ENCODE measurements around the gene NAA60.
A peak's percentile ranks its signal among the peaks of the same experiment; 100 is the strongest.

NAA60 gene

DNA sequence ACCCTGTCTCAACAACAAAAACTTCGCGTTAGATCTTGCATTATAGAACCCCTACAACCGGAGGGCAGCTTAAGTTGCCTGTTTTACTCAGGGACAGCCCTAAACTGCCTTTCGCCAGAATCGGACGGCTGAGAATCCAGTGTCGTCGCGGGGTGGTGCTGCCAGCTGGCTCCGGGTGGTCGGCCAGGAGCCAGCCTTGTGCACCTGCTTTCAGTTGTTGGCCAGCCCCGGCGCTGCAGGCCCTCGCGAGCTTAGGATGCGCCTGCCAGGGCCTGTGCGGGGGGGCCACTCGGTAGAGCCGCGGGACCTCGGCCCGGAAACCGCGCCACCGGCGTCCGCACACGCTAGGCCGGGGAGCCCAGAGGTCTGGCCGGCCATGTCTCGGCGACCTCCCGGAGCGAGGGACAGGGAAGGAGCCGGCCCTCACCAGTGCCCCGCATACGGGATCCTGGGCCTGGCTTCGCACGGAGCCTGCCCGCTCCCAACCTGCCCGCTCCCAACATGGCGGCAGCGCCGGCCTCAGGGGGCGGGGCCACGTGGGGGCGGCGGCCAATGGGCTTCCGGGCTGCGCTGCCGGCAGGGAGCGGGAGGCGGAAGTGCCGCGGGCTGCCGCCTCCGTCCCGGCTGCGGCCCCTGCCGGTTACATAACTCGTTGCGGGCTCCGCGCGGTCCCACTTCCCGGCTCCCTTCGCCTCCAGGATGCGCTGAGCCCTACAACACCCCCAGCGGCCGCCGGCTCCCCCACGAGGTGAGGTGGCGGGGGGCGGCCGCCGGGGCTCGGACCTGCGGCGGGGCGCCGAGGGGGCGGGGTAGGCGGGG, 14.2 kb downstream of the NAA60 start:
- peak overlapping the region; percentile 62 for H3K4me3 ChIP-seq
- no peaks in the 10 kb centered on the region for H3K27me3 ChIP-seq (ENCODE audit: low read depth)
- peak; percentile 85 to 92 for DNase-seq (ENCODE audit: low spot score in 2 of 2)
- in situ Hi-C loops (cut with MboI; ENCODE audit: low sequenced_read_pairs), result no loop called here
- no peaks in the 10 kb centered on the region for H3K9me3 ChIP-seq
- no peaks in the 10 kb centered on the region; the same call in none of the 2 replicates for H3K36me3 ChIP-seq (replicated peaks)
- H3K4me1 ChIP-seq, result peaks cover 20% of the 10 kb centered on the region

DNA sequence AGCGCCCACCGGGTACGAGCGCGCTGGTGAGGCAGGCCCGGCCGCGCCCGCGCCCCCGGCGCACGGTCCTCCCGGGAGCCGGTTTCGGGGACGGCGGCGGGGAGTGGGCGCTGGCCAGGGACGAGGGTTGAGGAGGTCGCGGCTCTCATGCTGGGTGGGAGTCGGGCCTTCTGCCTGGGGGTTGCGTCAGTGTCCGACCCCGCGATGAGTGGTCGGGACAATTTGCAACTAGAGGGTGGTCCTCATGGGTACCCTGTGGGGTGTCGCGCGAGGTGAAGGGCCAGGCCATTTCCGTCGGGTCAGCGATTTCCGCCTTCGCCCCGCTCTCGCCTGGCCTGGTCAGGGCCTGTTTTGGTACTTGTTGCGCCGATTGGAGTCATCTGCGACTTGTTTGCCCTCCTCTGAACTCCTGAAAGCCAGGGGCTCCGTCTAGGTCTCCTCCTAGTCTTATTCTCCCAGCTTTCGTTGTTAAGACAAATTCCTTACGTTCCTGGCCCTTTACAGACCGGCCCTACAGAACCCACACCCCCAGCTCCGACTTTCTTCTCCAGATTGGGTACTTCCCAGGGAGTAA, 14.9 kb downstream of the NAA60 start:
- Histone ChIP-seq H3K36me3 (replicated peaks) (no peaks in the 10 kb centered on the region; the same call in none of the 2 replicates), H3K9me3 (no peaks in the 10 kb centered on the region), H3K27me3 (ENCODE audit: low read depth) (no peaks in the 10 kb centered on the region), H3K4me1 (peaks cover 20% of the 10 kb centered on the region), H3K4me3 (peak overlapping the region; percentile 62)
- in situ Hi-C loops (cut with MboI; ENCODE audit: low sequenced_read_pairs), result no loop called here
- DNase-seq (ENCODE audit: low spot score in 2 of 2), result peak; percentile 22 to 45

DNA sequence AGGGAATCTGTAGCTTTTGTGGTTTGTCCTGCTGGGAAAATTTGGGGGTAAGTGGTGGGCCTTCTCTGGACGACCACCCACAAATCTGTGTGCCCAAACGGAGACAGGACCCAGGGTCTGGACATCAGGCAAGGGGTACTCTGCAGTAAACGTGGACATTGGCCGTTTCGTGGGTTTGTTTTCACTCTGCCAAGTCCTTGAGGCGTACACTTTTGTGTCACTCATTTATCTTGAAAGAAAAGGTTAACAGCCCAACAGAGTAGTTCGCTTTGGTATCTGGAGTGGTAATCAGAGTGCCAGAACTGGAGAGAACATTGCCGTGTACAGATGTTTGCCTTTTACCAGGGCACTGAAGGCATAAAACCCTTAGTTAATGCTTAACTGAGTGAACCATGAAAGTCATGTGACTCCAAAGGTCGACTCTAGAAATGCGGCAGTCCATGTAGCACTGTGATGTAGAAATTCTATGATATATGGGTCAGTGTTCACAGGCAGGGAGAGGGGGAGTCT, 15.4 kb downstream of the NAA60 start:
- no peaks in the 10 kb centered on the region for H3K27me3 ChIP-seq (ENCODE audit: low read depth)
- peaks cover 20% of the 10 kb centered on the region for H3K4me1 ChIP-seq
- H3K36me3 ChIP-seq (replicated peaks), result no peaks in the 10 kb centered on the region; the same call in none of the 2 replicates
- H3K9me3 ChIP-seq, result no peaks in the 10 kb centered on the region
- peak overlapping the region; percentile 62 for H3K4me3 ChIP-seq
- in situ Hi-C loops (cut with MboI; ENCODE audit: low sequenced_read_pairs), result no loop called here
- DNase-seq (ENCODE audit: low spot score in 2 of 2), result no peak

DNA sequence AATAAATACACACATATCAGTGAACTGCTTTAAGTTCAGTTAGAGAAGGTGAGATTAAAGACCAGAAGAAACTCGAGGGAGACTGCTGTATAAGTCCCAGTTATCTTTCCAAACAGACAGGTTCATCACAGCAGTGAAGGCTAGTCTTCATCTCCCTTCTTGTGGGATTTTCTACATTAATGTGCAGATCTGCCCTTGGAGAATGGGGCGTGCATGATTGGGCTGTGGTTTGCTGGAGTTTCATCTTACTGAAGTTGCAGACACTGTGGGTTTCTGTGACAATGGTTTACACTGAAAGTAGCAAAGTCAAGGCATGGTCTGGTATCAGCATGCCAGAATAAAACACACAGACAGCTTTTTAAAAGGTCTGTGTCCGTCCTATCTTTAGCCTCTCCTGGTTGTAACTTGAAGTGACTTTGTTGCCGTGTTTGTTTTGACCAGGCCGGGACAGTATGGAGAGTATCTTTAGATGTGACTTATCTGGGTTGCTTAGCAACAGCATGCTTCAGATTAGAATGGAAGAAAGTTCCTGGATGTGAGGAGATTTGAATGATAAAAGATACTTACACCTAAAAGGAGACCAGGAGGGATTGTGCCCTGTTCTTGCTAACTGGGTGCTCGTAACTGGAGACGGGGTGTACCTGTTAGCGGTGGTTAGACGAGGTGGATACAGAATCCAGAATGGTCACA, 16.1 kb downstream of the NAA60 start:
- Histone ChIP-seq H3K9me3 (no peaks in the 10 kb centered on the region), H3K4me3 (peak overlapping the region; percentile 62), H3K36me3 (replicated peaks) (no peaks in the 10 kb centered on the region; the same call in none of the 2 replicates), H3K27me3 (ENCODE audit: low read depth) (no peaks in the 10 kb centered on the region), H3K4me1 (peaks cover 20% of the 10 kb centered on the region)
- in situ Hi-C loops (cut with MboI; ENCODE audit: low sequenced_read_pairs), result no loop called here
- peak; percentile 55 to 87 for DNase-seq (ENCODE audit: low spot score in 2 of 2)

DNA sequence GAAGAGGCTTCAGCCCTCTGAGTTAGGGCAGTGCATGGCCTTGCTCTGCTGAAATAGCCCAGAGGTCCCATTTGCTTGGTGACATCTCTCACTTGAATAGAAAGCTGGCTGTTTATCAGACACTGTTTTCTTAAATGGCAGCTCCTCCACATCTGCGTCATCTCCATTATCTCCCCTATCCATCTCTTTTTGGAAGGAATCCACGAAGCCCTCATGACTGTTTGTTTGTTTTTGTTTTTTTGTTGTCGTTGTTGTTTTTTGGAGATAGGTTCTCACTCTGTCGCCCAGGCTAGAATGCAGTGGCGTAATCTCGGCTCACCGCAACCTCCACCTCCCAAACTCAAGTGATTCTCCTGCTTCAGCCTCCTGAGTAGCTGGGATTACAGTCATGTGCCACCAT, 16.6 kb downstream of the NAA60 start:
- Histone ChIP-seq H3K4me1 (peaks cover 20% of the 10 kb centered on the region), H3K9me3 (no peaks in the 10 kb centered on the region), H3K4me3 (no peak overlapping the region), H3K36me3 (replicated peaks) (no peaks in the 10 kb centered on the region; the same call in none of the 2 replicates), H3K27me3 (ENCODE audit: low read depth) (no peaks in the 10 kb centered on the region)
- DNase-seq (ENCODE audit: low spot score in 2 of 2), result no peak
- in situ Hi-C loops (cut with MboI; ENCODE audit: low sequenced_read_pairs), result no loop called here

DNA sequence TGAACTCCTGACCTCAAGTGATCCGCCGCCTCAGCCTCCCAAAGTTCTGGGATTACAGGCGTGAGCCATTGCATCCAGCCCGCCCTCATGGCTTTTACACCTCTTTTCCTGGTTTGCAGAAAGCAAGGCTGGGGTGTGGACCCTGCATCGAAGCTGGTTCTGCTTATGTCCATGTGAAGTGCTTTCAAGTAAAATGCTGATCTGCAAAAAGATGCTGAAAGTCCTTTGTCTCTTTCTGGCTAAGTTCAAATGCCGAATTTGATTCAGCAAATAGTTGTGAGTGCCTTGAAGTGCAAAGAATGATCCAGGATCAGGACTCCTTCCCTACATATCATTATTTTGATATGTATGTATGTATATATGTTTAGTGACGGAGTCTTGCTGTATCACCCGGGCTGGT, 17.1 kb downstream of the NAA60 start:
- Histone ChIP-seq H3K4me3 (no peak overlapping the region), H3K36me3 (replicated peaks) (no peaks in the 10 kb centered on the region; the same call in none of the 2 replicates), H3K4me1 (peaks cover 20% of the 10 kb centered on the region), H3K27me3 (ENCODE audit: low read depth) (no peaks in the 10 kb centered on the region), H3K9me3 (no peaks in the 10 kb centered on the region)
- no peak for DNase-seq (ENCODE audit: low spot score in 2 of 2)
- in situ Hi-C loops (cut with MboI; ENCODE audit: low sequenced_read_pairs), result no loop called here

DNA sequence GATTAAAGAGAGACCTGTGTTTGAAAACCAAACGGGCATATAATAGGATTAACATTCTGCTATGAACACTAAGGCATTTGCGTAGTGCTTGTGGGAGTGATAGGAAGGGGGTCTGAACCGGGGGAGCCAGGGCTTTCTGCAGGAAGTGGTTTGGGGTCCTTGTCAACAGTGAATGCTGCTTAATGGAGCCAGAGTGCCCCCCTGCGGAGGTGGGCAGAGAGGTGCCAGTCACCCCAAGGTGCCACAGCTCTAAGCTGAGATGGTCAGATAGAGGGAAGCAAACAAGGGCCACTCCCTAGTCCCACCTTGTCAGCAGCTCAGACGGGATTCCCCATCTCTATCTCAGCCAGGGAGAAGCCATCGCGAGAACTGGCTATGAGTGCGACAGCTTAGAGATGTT, 17.7 kb downstream of the NAA60 start:
- Histone ChIP-seq H3K4me3 (no peak overlapping the region), H3K36me3 (replicated peaks) (peaks cover 4% of the 10 kb centered on the region), H3K9me3 (no peaks in the 10 kb centered on the region), H3K27me3 (ENCODE audit: low read depth) (no peaks in the 10 kb centered on the region), H3K4me1 (peaks cover 20% of the 10 kb centered on the region)
- DNase-seq (ENCODE audit: low spot score in 2 of 2), result no peak
- in situ Hi-C loops (cut with MboI; ENCODE audit: low sequenced_read_pairs), result no loop called here

DNA sequence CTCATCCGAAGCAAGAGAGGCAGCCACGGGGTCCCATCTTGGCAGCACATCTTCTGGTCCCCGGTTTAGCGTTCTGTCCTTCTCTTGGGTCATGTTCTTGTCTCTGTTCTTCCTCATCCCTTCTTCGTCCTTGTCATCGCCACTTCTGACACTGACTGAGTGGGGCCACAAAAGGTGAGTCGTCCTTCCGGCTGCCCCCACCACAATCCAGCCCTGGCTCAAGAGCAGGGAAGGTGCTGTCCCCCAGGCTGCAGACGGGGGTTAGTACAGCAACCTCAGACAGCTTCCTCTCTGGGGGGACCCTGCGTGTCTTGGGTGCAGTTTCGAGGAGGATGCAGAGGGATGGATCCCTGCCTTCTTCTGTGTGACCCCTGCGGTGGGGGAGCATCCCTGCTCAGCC, 21.8 kb downstream of the NAA60 start:
- Histone ChIP-seq H3K27me3 (ENCODE audit: low read depth) (no peaks in the 10 kb centered on the region), H3K4me3 (no peak overlapping the region), H3K9me3 (no peaks in the 10 kb centered on the region), H3K4me1 (no peaks in the 10 kb centered on the region; the same call in 1 of the 2 replicates), H3K36me3 (replicated peaks) (peaks cover 8% of the 10 kb centered on the region)
- DNase-seq (ENCODE audit: low spot score in 2 of 2), result no peak
- in situ Hi-C loops (cut with MboI; ENCODE audit: low sequenced_read_pairs), result no loop called here

DNA sequence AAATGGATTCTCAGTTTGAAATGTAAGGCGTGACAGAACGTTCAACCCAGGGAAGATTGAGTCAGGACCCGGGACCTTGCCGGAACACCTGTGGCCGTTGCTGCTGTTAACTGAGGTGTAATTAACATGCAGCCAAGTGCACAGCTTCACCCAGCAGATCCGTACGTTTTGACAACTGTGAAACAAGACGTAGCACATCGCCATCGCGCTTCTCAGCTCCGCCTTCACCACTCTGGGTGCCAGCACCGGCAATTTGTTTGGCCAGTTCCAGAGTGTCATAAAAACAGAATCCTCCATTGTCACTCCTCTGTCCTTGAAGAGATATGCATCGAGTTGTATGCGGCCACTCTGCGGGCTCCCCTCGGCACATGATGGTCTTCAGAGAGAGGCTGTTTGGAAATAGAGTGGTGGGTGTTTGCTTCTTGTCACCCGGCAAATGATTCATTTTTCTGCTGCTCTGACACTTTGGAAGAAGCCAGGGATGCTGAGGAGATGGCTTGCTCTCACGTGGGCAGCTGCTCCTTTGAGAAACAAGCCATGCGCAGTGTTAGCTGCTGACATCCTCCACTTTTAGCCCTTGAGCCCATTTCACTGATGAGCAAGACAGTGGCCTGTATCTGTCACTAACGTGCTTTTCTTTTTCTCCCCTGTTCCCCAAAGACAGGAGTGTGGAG, 22.6 kb downstream of the NAA60 start:
- in situ Hi-C loops (cut with MboI; ENCODE audit: low sequenced_read_pairs), result no loop called here
- DNase-seq (ENCODE audit: low spot score in 2 of 2), result no peak
- Histone ChIP-seq H3K4me3 (no peak overlapping the region), H3K9me3 (no peaks in the 10 kb centered on the region), H3K4me1 (no peaks in the 10 kb centered on the region; the same call in 1 of the 2 replicates), H3K36me3 (replicated peaks) (peaks cover 8% of the 10 kb centered on the region; the same call in 1 of the 2 replicates), H3K27me3 (ENCODE audit: low read depth) (no peaks in the 10 kb centered on the region)

DNA sequence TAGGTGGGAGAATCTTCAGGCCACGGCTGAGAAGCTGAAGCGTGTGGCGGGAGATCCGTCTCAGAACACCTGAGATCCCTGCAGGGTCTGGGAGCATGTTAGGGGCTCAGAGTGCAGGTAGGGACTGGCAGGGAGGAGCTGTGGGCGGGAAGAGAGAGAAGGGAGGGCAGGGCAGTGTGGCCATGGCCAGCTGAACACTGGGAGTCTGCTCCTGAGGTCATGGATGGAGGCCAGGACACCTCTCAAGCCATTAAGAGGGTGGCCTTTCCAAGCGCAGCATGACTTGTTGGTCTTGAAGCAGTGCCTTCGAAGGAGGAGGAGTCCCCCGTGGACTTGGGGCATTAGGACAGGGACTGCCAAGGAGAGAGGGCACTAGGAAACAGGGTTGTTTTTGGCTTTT, 23.7 kb downstream of the NAA60 start:
- in situ Hi-C loops (cut with MboI; ENCODE audit: low sequenced_read_pairs), result no loop called here
- Histone ChIP-seq H3K4me1 (no peaks in the 10 kb centered on the region), H3K36me3 (replicated peaks) (peaks cover 8% of the 10 kb centered on the region; the same call in 1 of the 2 replicates), H3K27me3 (ENCODE audit: low read depth) (no peaks in the 10 kb centered on the region), H3K9me3 (no peaks in the 10 kb centered on the region), H3K4me3 (no peak overlapping the region)
- DNase-seq (ENCODE audit: low spot score in 2 of 2), result no peak

DNA sequence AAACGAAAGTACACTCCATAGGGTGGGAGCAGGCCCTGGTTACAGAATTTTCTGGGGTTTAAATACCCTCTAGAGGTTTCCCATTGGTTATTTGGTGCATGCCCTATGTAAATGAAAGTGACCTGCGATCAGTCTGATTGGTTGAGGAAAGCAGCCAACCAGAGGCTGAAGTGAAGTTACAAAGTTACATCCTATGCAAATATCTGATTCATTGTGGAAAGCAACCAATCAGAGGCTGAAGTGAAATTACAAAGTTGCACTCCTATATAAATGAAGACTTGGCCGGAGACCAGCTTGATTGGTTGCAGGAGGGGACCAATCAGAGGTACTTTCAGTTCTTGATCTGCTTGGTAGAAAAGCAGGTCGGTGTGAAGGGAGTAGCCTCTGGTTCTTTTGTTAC, 24.4 kb downstream of the NAA60 start:
- Histone ChIP-seq H3K4me1 (no peaks in the 10 kb centered on the region), H3K4me3 (no peak overlapping the region), H3K27me3 (ENCODE audit: low read depth) (no peaks in the 10 kb centered on the region), H3K9me3 (no peaks in the 10 kb centered on the region), H3K36me3 (replicated peaks) (peaks cover 8% of the 10 kb centered on the region; the same call in 1 of the 2 replicates)
- DNase-seq (ENCODE audit: low spot score in 2 of 2), result no peak
- in situ Hi-C loops (cut with MboI; ENCODE audit: low sequenced_read_pairs), result no loop called here

DNA sequence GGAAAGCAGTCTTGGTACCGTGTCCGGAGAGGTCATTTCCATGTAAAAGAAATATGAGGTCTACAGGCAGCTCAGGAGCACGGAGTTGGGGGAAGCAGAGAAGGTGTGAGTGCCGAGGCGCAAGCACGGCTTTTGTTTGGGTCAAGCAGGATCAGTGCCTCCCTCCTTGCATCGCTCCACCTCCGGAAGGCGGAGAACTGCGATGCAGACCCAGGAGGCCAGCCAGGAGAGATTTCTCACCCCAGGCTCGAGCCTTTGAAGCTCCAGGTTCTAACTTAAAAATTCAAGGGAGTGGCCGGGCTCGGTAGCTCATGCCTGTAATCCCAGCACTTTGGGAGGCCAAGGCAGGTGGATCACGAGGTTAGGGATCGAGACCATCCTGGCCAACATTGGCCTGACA, 25.0 kb downstream of the NAA60 start:
- in situ Hi-C loops (cut with MboI; ENCODE audit: low sequenced_read_pairs), result no loop called here
- Histone ChIP-seq H3K36me3 (replicated peaks) (peaks cover 12% of the 10 kb centered on the region; the same call in 1 of the 2 replicates), H3K4me1 (no peaks in the 10 kb centered on the region), H3K4me3 (no peak overlapping the region), H3K9me3 (no peaks in the 10 kb centered on the region), H3K27me3 (ENCODE audit: low read depth) (no peaks in the 10 kb centered on the region)
- DNase-seq (ENCODE audit: low spot score in 2 of 2), result no peak

DNA sequence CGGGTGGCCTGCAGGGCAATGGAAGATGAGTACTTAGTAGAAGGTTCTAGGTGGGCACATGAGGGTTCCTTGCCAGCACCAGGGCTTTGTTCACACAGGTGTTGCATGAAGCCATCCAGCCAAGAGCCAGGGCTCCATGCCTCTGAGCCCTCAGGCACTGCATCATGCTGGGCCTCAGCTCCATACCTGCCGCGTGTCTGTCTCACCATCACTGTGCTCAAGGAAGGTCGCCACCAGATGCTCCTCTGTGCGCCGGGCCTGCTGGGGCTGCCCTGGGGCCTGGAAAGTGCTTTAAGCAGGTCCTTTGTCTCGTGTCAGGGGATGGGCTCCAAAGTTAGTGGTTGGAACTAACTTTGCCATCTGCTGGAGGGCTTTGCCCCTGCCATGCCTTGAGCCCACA, 26.3 kb downstream of the NAA60 start:
- in situ Hi-C loops (cut with MboI; ENCODE audit: low sequenced_read_pairs), result no loop called here

More for the DNA sequence above, 26.3 kb downstream of the NAA60 start:
- no peak overlapping the region for H3K4me3 ChIP-seq
- DNase-seq (ENCODE audit: low spot score in 2 of 2), result no peak
- no peaks in the 10 kb centered on the region for H3K4me1 ChIP-seq
- peaks cover 12% of the 10 kb centered on the region; the same call in 1 of the 2 replicates for H3K36me3 ChIP-seq (replicated peaks)
- no peaks in the 10 kb centered on the region for H3K27me3 ChIP-seq (ENCODE audit: low read depth)
- no peaks in the 10 kb centered on the region for H3K9me3 ChIP-seq

Measured in HAP-1 (cell line).